H1 (cell line): ENCODE results near the gene TARDBP. TPM values are rescaled to one million over a fixed set of nuclear protein-coding genes. Genes with fewer than 3 reads are reported as not detected.

Experiments used
- BRCA1 ChIP-seq: IDR thresholded peaks from 2 replicates; pipeline ENCODE4 v1.6.1; 2012; ENCODE audit warnings: low read depth, low read length, improper control_type of control experiment
- E2F6 ChIP-seq: IDR thresholded peaks from 2 replicates; pipeline ENCODE4 v1.6.1; 2012; ENCODE audit warnings: inconsistent platforms
- TEAD4 ChIP-seq: IDR thresholded peaks from 2 replicates; pipeline ENCODE4 v1.6.1; 2012; ENCODE audit warnings: low read depth, low read length, inconsistent platforms, mixed read lengths
- polyA plus RNA-seq, 7 experiments: library from polyadenylated mRNA; depleted of rRNA in 3 of 7; stranded (reverse) in 5 of 7; unstranded in 2 of 7; fragments of >200 nt in 5 of 7; fragments of 200-250 nt in 2 of 7; gene quantifications; 1 replicate in 5 of 7; 2 replicates in 1 of 7; 4 replicates in 1 of 7; pipeline versions ENCODE4 v1.2.1 to v1.2.3, GENCODE V29; 2011 to 2013; ENCODE audit warnings: missing spikeins in 2 of 7, mixed read lengths in 2 of 7
- total RNA-seq: library from RNA; stranded (reverse); fragmentation: NEBNext Ultra II Directional; extraction: Animal tissue kit (Norgen Biotek cat#: 25700); gene quantifications from 2 replicates; pipeline ENCODE4 v1.2.1, GENCODE V29; 2021

Gene TARDBP
- total and polyA plus RNA-seq, 2 of the 8 experiments (the other 6 are each of a cell fraction or from before 2014, with no cell fraction given): 144 to 240 TPM

GRCh38 chr1:10996100-10996499, 16.4 kb upstream of the TARDBP start (continued):
- TF ChIP-seq E2F6: no peak
- no peak for TF ChIP-seq TEAD4
- no peak for TF ChIP-seq BRCA1
